HG02938 (cell line): ENCODE measurements around the gene SLIT3.
"Not testable (repeated sequence)": the region's sequence is repeated elsewhere in the genome, so short reads cannot be mapped to it uniquely, and the experiment has no call there.

Experiments used
- ATAC-seq: cut with Tn5 transposase; IDR thresholded peaks from one replicate; pipeline ENCODE4 v1.9.1; 2021; ENCODE audit warnings: mild to moderate bottlenecking, moderate library complexity; ENCODE audit not compliant: unreplicated experiment

Gene SLIT3

DNA sequence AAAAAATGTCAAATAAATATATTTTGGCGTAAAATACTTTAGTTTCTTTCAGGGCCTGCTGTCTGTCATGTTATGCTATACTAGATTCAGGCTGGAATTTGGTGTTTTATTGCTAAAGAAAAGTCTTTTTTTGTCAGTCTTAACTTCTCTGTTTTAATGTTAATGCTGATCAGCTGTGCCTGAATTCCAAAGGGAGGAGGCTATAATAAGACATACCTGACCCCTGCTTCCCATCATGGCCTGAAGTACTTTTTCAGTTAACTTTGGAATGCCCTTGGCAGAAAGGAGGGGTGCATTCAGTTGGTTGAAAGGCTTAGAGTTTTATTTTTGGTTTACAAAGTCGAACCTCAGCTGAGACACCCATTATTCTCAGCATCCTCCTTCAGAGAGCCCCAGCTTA is 663.7 kb downstream of the SLIT3 start:
- ATAC-seq: no peak

DNA sequence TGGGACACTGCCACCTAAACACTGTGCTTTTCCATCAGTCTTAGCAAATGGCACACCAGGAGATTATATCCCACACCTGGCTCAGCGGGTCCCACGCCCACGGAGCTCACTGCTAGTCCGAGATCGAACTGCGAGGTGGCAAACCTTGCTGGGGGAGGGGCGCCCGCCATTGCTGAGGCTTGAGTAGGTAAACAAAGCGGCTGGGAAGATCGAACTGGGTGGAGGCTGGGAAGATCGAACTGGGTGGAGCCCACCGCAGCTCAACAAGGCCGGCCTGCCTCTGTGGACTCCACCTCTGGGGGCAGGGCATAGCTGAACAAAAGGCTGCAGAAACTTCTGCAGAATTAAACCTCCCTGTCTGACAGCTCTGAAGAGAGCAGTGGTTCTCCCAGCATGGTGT is 670.0 kb downstream of the SLIT3 start:
- ATAC-seq: not testable (repeated sequence)

DNA sequence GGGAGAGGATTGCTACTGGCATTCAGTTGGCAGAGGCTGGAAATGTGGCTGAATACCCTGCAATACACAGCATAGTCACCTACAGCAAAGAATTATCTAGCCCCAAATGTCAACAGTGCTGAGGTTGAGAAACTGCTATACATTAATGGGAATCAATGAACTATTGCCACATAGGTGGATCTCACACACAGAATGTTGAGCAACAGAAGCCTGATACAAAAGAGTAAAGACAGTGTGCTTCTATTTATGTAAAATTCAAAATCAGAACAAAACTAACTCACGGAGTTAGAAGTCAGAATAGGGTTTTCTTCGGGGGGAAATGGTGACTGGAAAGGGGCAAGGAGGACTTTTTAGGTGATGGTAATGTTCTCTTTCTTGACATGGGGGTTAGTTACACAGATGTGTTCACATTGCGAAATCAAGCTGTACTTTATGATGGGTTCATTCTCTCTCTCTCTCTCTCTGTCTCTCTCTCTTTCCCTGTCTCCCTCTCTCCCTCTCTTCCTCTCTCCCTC is 676.0 kb downstream of the SLIT3 start:
- ATAC-seq: no peak

DNA sequence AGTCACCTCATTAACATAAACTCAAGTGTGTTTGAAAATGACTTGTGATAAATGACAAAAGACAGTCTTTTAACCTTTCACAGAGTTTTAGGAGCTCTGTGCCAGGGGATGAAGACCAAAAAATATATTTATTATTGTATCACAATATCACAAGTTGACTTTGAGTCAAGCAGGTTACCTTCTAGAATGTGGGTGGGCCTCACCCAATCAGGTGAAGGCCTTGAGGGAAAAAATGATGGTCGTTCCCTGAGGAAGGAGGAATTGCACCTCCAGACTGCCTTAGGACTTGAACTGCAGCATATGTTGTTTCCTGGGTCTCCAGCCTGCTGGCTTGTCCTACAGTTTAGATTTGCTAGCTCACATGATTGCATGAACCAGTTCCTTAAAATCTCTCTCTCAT is 680.1 kb downstream of the SLIT3 start:
- no peak for ATAC-seq

DNA sequence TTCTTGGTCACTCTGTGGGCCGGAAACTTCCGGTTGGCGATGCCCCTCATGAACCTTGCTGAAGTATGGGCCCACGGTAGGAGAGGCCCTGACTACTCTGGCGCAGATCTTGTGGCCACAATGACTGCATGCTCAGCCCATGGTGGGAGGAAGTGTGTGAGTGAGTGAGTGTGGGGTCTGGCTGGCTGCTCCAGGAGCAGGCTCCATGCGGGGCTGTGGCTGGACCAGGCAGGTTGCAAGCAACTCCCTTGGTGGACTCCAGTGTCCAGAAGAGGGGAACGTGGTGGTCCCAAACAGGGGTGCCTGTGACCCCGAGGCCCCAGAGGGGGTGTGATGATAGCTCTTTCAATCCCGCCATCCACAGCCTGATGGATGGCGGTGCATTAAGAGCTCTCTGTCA is 686.3 kb downstream of the SLIT3 start:
- no peak for ATAC-seq

DNA sequence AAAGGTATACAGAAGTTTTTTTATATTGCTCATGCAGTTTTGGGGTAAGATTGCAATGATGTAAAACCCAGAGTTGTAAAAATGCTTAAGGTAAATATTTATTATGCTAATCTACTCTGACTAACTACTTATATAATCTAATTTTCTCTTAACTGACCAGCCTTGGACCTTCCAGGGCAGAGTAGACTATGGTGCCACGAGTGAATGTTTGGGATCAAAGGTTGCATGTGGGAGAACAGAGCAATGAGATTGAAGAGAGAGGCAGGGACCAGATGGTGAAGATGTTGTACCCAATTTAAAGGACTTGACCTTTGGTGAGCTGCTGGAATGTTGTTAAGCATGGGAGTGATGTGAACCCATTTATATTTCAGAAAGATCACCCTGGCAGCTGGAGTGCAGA is 686.9 kb downstream of the SLIT3 start:
- ATAC-seq: no peak

DNA sequence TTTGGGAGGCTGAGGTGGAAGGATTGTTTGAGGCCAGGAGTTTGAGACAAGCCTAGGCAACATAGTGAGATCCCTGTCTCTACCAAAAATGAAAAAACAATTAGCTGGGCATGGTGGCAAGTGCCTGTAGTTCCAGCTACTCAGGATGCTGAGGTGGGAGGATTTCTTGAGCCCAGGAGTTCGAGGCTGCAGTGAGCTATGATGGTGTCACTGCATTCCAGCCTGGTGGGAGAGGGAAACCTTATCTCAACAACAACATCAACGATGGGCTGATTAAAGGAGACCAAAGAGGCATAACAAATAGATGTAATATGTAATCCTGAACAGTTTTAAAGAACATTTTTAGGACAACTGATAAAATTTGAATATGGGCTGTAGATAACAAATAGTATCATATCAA is 687.5 kb downstream of the SLIT3 start:
- ATAC-seq: no peak

DNA sequence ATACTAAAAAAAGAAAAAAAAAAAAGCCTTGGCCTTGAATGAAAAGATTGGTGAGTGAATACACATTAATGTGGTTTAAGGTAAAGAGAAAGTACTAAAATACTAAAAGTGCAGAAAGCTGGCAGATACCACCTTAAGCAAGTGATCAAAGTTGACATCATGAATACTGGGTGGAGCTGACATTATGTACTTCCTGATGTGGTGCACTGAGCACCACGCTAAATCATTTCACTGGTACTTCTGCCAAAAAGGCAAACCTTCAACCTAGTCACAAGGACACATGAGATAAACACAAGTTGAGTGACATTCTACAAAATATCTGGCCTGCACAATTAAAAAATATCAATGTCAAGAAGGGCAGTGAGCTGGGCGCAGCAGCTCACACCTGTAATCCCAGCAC is 687.9 kb downstream of the SLIT3 start:
- no peak for ATAC-seq

DNA sequence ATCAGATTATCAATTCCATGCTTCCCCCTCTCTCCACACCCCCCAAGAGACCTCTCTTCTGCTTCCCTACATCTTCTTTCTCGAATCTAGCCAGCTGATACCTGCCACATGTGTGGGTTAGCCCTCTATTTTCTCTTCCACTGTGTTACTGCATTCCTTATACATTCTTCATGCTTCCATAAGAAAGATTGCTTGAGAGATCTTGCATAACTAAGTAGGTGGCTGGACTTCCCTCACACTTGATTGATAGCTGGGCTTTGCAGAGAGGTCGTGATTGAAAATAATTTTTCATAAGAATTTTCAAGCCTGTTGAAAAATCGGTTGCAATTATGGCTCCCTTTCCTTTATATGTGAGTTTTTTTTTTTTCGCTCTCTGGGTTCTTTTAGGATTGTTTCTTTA is 688.8 kb downstream of the SLIT3 start:
- no peak for ATAC-seq
